Fibroblast of skin of abdomen (primary cell): ENCODE measurements around the gene RAD9A.
A peak's percentile ranks its signal among the peaks of the same experiment; 100 is the strongest.

Experiments used
- DNase-seq: peaks from one replicate; pipeline ENCODE4 v3.0.0-alpha.2; 2013

The RAD9A gene

DNA sequence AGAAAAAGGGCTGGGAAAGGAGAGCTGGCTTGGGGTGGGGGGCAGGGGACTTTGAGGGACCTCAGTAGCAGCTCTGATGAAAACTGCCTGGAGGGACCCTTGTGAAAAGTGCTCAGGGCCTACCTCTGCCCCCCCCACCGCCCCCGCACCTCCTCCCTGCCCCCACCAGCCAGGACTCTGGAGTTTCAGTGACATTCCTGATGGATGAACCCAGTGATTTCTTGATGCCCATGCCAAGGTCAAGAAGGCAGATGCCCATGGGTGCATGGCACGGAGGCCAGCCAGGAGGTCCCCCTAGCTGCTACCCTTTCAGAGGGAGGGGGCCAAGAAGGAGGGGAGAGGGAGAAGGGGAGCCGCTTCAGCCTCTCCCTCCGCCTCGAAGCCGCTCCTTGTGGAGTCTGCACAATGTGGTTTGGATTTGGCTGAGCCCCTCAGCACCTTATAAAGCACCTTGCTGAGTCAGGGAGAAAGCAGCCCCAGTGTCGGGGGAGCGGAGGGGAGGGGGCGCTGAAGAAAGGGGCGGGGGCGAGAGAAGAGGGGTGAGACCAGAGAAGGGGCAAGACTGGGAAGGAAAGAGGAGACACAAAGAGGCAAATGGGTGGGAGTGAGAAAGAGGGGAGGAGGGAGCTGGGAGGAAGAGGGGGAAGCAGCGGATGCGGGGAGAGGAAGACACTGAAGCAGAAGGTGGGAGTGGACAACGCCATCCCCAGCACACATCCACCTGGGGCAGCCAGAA is 16.3 kb upstream of the RAD9A start:
- DNase-seq: no peak

DNA sequence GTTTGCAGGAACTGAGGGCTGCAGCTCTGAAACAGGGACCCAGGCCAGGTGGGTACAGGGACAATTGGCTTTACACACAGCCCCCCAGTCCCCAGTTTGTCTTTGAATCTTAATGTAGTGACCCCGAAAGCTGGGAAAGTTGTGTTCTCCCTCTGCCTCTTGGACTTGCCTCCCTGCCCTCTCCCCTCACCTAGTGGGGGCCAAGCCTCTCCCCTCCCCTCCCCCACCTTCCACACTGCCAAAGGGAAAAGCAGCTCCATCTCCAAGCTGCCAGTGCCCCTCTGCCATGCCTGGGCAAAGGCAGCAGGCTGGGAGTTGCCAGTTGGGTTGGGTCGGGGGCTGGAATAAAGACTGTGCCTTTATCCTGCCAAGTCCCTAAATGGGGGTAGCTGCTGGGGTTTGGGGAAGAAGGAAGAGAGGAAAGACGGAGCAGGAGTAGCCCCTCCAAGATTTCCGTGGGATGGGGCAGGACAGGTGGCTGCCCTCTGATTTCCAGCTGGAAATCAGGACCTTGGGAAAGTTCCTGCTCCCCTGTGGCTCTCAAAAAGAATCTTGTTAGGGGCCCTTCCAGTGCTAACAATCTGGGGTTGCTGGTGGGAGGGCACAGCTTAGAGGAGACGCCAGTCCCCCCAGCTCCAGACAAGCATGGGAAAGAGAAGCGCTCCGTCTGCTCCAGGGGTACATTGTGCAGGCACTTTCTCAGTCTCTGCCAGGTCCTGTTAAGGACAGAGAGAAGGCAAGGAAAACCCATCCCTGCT is 15.5 kb upstream of the RAD9A start:
- DNase-seq: no peak

DNA sequence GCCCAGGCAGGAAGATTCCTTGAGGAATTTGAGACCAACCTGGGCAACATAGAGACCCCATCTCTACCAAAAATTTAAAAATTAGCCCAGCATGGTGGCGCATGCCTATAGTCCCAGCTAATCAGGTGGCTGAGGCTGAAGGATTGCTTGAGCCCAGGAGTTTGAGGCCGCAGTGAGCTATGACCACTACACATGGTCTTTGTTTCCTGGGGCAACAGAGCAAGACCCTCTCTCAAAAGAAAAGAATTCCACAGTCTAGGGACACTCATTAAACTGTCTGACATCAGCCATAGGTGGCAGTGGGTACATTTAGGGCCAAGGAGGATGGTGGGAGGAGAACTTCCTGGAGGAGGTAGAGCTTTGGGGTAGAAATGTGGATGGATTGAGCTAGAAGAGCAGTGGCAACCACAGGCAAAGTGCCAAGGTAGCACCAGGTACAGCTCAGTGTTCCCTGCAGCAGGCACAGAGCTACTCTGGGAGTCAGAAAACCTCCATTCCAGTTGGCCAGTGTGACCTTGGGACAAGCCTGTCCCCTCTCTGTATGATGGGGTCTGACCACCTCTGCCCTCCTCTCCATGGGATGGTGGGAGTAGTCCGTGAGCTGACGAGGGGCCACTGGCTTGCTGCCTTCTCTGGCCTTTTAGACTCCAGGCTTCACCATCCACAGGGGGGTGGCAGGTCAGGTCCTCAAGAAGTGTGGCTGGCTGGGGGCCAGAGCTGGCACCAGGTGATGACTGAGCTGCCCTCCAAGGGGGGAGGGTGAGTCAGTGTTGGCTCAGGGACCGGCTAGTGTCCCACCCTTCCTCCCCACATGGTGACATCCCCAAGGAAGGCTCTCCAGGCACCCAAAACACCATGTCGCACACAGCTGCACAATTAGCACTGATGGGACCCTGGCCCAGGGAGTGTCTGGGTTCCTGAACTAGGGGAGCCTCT is 14.6 kb upstream of the RAD9A start:
- DNase-seq: no peak

DNA sequence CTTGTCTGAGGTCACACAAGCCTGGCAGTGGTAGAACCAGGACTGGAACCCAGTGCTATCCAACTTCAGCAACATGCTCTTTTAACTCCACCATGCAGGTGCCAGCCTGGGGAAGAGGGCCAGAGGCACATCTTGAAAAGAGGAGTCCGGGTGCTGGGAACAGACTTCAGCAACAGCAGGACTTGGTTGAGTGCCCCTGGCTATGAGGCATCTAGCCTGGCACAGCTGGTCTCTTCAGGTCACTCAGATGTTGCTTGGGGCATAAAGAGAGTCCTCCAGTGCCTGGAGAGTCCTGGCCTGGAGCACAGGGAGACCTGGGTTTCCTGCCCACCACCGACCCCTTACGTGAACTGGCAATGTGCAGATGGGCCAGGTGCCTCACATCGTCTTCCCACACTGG is 13.2 kb upstream of the RAD9A start:
- DNase-seq: no peak

DNA sequence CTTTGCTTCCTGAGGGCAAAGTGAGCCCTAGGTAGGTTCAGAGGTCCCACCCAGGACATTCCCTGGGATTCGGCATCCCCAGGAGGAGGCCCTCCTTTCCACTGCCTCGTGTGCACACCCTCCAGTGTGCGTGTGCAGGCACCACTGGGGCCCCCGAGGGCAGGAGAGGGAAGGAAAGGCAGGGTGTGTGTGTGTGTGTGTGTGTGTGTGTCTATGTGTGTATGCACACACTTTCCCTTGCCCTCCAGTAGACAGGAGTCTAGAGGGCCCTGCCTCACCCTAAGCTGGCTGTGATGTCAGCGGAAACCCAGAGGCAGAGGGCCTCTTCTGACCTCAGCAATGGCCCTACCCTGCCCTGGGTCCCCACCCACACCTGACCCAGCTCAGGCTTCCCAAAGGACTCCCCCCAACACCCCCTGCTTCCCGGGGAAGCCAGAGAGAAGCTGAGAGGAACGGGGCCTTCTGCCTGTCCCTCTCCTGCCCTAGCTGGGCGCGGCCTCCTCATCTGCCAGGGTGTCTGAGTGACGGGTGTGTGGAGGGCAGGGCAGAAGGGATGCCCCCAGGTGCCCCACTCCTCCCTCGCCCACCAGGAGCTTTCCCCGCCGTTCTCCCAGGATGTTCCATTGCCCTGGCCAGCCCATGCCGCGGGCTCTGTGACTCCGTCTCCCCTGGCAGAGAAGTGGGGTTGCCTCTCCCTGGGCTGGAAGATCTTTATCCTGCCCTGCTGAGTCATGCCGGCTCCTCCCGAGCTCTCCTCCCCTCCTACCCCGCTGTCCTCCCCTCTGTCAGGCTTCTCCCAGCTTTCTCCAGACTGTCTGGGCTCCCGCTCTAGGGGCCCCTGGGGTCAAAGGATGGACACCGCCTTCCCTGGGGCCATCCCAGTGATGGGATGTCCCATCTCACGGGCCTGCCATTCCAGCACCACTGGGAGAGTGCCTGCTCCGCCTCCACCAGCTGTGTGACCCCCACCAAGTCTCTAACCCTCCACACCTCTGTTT is 12.4 kb upstream of the RAD9A start:
- DNase-seq: peak; percentile 49

DNA sequence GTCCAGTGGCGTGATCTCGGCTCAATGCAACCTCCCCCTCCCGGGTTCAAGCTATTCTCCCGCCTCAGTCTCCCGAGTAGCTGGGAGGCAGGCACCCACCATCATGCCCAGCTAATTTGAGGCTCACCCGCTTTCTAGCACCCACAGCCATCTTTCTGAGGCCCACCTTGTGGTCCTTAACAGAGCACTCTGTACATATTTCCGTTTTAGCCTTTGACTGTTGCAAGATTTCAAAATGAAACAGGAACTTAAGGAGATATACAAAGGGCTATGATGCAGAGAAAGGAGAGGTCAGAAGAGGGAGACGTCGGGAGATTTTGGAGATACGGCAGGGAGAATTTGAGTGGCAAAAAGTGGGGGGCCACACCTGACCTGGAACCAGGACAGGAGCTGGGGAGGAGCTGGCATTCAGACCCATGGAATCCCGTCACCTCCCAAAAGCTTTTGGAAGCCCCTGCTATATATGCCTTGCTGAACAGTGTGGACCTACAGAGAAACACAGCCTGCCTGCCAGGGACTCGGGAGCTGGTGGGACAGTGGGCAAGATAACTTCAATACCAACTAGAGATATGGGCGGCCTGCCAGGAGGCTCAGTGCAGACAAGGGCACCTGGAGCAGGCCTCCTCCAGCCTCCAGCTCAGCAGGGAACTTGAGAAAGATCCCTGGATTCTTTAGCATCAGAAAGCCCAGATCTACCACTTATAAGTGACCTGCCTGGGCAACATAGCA is 10.4 kb upstream of the RAD9A start:
- DNase-seq: no peak

DNA sequence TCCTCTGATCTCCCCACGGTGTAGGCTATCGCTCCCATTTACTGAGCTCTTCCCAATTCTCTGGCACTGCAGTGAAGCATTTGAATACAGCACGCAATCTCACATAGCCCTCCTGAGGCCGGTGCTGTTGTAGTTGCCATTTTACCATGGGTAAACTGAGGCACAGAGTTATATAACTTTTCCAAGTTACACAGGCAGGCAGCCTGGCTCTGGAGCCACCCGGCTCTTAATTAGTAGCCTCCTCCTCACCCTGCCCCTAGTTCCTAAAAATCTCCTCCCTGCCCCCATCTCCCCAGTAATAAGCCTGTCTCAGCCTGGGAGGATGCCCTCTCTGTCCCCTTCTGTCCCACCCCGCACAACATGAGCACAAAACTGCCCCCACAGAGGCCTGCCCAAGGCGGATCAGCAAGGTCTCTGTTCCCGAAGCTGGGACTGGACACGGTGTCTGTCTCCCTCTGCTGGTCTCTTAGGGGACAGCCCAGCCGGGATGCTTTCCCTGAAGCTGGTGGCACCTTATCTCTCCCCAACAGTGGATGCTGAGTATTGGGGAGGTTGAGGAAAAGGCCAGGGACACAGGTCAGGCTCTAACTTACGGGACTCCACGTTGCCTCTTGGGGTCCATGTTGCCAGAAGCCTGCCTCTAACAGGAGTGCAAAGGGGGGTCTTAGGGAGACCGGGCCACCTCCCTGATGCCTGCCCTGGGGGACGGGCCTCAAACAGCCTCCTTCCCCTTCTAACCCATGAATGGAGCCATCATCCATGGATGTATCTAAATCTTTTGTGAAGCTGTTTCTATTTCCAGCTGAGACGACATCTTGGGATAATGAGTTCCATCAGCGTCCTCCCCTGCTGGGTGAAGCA is 9.3 kb upstream of the RAD9A start:
- peak; percentile 73 for DNase-seq

DNA sequence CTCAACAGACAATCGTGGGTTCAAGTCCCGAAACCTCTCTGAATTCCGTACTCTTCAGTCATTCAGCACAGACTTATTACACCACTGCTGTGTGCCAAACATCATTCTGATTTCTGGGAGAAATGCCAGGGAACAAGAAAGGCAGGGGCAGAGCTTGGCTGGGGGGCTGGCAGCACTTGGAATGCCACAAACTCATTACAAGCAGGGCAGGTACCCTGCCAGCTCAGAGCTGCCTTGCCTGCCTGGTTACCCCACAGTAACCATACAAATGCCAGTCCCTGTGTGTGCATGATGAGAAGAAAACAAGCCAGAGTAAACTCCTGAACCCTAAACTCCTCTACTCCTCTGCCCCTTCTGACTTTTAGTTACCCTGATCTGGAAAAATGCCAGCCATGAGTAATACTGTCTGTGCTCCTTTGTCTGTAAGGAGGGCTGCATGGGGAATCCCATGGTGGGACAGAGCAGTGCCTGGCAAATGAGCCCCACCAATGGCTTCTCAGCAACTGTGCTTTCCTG is 6.9 kb upstream of the RAD9A start:
- peak; percentile 52 for DNase-seq

DNA sequence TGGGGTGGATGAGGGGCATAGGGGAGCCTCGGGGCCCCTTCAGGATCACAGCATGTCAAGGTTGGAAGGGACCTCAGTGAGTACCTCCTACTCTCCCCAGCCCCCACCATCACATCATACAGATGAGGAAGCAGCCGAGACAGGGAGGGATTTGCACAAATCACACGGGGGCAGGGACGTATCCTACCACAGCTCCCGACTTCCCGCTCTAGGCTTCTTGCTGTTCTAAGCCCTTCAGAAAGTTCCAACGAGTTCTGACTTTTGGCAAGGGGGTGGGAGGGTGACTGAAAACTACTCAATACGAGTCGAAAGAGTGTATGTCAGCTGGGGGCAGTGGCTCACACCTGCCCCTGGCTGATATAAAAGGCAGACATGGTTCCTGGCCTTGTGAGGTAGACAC is 4.7 kb upstream of the RAD9A start:
- DNase-seq: no peak

DNA sequence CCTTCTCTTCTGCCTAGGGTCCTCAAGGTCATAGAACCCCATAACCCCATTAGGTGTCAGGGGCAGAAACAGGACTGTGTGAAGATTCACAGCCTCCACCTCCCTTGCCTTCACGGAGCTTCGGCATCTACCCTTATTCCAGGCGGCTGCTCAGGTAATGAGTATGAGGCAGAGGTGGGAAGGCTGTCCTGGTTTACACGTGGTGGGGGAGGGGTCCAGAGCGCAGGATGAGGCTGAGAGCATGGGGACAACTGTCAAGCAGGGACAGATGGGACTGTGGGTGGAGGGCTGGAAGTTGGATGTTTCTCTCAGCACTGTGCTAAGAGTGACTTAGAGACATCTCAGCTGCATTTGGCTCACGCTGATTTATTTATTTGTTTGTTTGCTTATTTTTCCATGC is 4.3 kb upstream of the RAD9A start:
- DNase-seq: no peak

DNA sequence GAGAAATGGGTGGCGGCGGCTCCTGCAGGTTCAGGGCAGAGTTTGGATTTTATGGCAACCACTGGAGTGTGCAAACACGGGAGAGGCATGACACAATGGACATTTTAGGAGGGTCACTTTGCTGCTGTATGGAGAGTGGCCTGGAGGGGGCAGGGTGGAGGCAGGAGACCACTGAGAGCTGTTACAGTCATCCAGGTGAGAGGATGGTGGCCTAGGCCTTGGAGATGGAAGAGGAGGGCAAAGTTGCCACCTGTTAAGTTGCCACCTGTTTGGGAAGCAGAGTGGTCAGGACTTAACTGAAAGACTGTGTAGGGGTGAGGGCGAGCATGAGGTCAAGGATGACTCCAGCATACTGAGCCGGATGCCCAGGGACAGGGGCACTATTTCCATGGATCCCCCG is 2.3 kb upstream of the RAD9A start:
- no peak for DNase-seq

DNA sequence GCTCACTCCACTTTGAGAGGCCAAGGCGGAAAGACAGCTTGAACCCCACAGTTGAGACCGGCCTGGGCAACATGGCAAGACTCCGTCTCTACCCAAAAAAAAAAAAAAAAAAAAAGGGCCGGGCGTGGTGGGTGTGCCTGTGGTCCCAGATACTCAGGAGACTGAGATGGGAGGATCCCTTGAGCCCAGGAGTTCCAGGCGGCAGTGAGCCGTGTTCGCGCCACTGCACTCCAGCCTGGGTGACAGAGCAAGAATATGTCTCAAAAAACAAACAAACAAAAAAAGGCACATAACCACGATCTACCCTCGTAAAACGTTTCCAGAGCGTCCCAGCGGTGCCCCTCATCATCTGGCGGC is 861 bp upstream of the RAD9A start:
- DNase-seq: no peak

DNA sequence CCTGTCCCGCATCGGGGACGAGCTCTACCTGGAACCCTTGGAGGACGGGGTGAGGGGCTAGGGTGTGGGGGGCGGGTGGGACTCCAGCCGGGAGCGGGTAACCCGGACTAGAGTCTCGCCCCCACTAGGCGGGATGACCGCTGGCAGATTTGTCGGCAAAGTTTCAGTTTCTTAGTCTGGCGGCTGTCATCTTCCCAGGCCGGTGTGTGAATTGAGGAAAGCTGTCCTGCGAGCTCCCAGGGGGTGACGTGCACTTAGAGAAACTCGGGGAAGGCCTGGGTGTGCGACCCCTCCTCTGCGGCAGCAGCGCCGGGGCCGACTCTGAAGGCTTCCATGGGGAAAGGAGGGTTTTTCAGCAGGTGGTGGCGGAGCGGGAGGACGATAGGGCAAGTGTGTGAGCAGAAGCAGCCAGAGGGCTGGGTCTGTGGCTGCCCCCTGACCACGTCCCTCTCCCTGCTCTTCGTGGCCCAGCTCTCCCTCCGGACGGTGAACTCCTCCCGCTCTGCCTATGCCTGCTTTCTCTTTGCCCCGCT is 463 bp downstream of the RAD9A start:
- DNase-seq: no peak

DNA sequence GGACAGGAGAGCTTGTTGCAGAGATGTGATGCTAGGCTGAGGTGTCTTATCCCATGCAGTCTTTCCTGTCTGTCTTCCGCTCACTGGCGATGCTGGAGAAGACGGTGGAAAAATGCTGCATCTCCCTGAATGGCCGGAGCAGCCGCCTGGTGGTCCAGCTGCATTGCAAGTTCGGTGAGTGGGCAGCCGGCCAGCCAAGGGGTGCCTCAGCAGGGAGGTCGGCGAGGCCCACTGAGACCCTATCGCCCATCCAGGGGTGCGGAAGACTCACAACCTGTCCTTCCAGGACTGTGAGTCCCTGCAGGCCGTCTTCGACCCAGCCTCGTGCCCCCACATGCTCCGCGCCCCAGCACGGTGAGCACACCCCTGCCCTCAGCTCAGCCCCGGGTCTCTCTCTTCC is 1.7 kb downstream of the RAD9A start:
- no peak for DNase-seq

DNA sequence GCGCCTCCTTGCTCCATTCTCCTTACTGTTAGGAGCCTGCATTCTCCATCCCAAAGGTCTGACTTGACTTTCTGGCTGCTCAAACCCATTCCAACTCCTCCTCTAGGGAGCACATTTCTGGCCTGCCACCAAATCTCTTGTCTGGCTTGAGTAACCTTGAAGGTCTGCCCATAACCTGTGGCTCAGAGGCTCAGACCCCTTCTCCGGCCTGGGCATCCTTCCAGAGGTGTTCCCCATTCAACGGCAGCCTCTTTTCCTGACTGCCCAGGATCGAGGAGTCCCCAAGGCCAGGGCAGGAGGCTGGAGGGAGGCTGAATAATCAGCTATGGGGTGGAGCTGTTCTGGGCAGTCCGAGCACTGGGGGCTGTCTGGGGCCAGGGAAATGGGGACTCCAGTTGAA is 2.2 kb downstream of the RAD9A start:
- no peak for DNase-seq

DNA sequence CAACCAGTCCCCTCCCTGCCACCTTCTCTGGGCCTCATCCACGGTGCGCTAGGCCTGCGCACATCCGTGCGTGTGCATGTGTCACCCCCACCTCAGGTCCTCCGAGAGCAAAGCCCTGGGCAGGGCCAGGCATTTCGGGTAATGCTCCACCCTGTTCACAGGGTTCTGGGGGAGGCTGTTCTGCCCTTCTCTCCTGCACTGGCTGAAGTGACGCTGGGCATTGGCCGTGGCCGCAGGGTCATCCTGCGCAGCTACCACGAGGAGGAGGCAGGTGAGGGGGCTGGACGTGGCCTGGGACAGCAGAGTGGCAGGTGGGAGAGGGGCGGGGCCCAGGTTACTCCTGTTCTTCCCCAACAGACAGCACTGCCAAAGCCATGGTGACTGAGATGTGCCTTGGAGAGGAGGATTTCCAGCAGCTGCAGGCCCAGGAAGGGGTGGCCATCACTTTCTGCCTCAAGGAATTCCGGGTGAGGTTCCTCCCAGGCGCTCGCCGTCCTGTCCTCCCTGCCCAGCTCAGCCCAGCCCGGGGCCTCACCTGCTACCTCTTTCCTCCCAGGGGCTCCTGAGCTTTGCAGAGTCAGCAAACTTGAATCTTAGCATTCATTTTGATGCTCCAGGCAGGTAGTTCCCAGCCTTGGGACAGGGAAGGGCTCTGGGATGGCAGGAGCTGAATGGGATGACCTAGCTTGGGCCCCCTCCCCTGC is 3.9 kb downstream of the RAD9A start:
- DNase-seq: no peak

DNA sequence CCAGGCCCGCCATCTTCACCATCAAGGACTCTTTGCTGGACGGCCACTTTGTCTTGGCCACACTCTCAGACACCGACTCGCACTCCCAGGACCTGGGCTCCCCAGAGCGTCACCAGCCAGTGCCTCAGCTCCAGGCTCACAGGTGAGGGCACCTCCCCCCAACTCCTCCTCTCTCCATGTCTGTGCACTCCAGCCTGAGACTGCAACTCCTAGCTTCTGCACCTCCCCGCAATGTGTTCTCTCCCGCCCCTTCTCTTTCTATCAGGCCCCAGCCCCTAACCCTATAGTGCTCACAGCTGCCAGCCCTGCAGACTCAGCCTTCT is 4.4 kb downstream of the RAD9A start:
- no peak for DNase-seq

DNA sequence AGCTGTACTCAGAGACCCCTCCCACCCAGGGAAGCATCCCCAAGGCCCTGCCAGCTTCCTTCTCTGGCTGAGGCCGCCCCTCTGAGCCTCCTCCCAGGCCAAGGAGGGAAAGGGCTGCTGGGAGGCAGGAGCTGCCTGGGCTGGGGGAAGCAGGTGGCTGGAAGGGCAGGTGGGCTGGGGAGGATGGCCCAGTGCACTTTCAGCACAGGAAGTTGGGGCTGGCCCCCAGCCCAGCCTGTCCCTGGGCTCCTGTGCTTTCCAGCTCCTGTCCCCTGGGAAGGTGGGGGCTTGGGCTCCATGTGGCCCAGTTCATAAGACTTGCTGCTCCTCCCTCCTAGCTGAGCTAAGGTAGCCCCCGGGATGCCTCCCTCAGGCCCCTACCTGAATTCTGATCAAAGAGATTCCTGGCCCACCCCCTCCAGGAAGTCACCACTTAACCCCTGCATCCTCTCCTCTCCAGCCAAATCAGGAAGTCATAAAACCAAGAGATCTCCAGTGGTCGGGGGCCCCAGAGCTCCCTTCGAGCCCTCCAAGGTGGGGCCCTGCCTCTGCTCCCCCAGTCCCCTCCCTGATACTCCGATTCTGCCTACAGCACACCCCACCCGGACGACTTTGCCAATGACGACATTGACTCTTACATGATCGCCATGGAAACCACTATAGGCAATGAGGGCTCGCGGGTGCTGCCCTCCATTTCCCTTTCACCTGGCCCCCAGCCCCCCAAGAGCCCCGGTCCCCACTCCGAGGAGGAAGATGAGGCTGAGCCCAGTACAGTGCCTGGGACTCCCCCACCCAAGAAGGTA is 5.0 kb downstream of the RAD9A start:
- no peak for DNase-seq
